B cell (primary cell): Measurements from ENCODE around the gene RRP36.

Source experiments
- CTCF ChIP-seq: fragments of 200-600 bp; IDR thresholded peaks from one replicate; pipeline ENCODE4 v1.8.0; 2022; ENCODE audit warnings: antibody characterized with exemption, mild to moderate bottlenecking
- EZH2 ChIP-seq: IDR thresholded peaks from 2 replicates; pipeline ENCODE4 v1.6.1; 2012; ENCODE audit warnings: borderline replicate concordance, low read depth, mild to moderate bottlenecking, moderate library complexity, low read length; ENCODE audit not compliant: insufficient read depth, poor library complexity, severe bottlenecking

DNA sequence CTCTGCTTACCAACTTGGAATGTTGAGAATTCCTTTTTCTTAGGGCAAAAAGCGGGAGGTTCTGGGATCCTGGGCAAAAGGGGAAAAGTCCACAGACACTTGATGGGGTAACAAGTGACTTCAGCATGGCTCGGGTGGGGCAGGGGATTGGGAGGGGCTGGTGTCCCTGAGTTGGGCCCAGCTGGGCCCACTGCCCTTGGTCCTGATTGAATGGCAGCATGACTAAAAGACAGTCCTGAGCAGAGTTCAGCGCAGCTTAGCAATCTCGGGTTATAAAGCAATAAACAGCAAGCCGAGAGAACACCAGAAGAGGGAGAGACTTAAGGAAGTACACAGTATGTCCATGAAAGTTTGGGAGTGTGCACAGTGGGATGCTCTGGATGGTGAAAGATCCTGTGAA, 31.5 kb upstream of the RRP36 start:
- no peak for TF ChIP-seq CTCF
- no peak for TF ChIP-seq EZH2
